SW 1271 (cell line): ENCODE results near the gene FHOD3.

Source experiments
- DNase-seq, 2 experiments: peaks; one replicate each; lab custom pipeline; 2025; lab: John Stamatoyannopoulos, UW

Gene FHOD3

GRCh38 chr18:36522509-36522908, 225.0 kb downstream of the FHOD3 start:
- DNase-seq: no peak

GRCh38 chr18:36525913-36526312, 228.4 kb downstream of the FHOD3 start:
- no peak for DNase-seq

- DNase-seq: no peak
These were observed 229.1 kb downstream of the FHOD3 start for GRCh38 chr18:36526611-36527010.

GRCh38 chr18:36527051-36527450, 229.5 kb downstream of the FHOD3 start:
- DNase-seq: no peak

- DNase-seq: no peak
These were observed 230.4 kb downstream of the FHOD3 start for GRCh38 chr18:36527740-36528455.

- DNase-seq: no peak
These were observed 232.2 kb downstream of the FHOD3 start for GRCh38 chr18:36529747-36530146.

GRCh38 chr18:36530676-36531405, 233.3 kb downstream of the FHOD3 start:
- no peak for DNase-seq

- DNase-seq: no peak
These were observed 234.1 kb downstream of the FHOD3 start for GRCh38 chr18:36531636-36532035.

GRCh38 chr18:36532394-36532793, 234.9 kb downstream of the FHOD3 start:
- DNase-seq: no peak

- DNase-seq: no peak
These were observed 235.3 kb downstream of the FHOD3 start for GRCh38 chr18:36532815-36533214.

- DNase-seq: no peak
These were observed 236.1 kb downstream of the FHOD3 start for GRCh38 chr18:36533446-36534153.

GRCh38 chr18:36534154-36534688, 236.7 kb downstream of the FHOD3 start:
- no peak for DNase-seq

- DNase-seq: no peak
These were observed 237.9 kb downstream of the FHOD3 start for GRCh38 chr18:36535202-36535935.

- DNase-seq: no peak
These were observed 238.9 kb downstream of the FHOD3 start for GRCh38 chr18:36536426-36536825.

GRCh38 chr18:36537289-36537688, 239.8 kb downstream of the FHOD3 start:
- no peak for DNase-seq

GRCh38 chr18:36539674-36540231, 242.2 kb downstream of the FHOD3 start:
- no peak for DNase-seq

- no peak for DNase-seq
These were observed 245.5 kb downstream of the FHOD3 start for GRCh38 chr18:36543030-36543429.

GRCh38 chr18:36543991-36544725, 246.6 kb downstream of the FHOD3 start:
- DNase-seq: no peak

GRCh38 chr18:36545821-36546427, 248.4 kb downstream of the FHOD3 start:
- DNase-seq: no peak

- no peak for DNase-seq
These were observed 249.4 kb downstream of the FHOD3 start for GRCh38 chr18:36546876-36547275.
